NAMALWA (cell line): ENCODE measurements around the gene NNT.
"Not testable (repeated sequence)": the region's sequence is repeated elsewhere in the genome, so short reads cannot be mapped to it uniquely, and the experiment has no call there.

Experiments
- DNase-seq: peaks from one replicate; pipeline ENCODE4 v3.0.0-alpha.2; 2015; ENCODE audit warnings: low spot score

The NNT gene

DNA sequence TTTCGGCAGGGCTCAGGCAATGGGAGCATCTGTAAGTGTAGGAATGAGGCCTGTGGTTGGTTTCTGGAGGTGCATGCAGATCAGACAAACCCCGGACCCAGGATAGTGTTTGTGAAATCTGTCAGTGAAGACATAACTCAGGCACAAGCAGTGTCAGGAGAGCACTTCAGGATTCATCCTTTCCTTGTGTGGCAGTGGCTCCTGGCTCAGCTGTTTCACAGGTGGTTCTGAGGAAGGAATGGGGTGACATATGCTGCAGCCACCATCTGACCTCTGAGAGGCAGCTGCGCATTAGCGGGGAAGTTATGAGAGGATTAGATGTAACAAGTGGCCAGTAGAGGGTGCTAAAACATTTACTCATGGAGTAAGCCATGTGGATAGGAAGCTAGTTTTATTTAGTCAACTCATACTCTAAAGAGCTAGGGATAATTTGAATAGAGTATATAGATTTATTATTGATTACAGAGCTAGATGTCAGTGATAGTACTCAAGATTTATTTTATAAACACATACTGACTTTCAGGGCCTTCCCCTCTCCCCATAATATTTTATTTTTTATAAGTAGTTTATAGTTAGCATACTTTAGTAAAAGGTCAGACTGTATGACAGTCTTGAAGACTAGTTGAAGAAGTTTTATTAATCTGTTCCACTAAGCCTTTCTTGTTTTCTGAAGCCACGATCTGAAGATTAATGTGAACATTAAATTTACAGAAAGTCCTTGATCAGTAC lies 28.4 kb downstream of the NNT start:
- DNase-seq = peak; percentile 87

DNA sequence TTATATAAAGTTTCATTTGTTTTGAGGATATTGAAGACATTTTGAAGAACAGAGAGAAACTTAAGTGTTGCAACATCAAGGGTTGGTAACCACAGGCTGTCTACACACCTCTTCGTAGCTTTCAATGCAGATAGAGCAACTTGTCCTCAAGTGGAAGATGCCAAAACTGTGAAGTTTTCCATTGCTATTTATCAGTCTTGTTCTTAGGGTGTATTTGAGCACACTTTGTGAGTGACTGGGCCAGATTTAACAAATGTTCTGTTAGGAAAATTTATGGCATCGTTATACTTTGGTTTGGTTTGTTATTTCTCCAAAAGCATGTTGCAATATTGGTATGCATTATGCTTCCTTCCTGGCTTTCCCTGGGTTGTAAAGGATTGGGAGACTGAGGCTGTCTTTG lies 31.6 kb downstream of the NNT start:
- no peak for DNase-seq

- DNase-seq = no peak
These were observed 32.4 kb downstream of the NNT start for GRCh38 chr5:43635374-43635773.

DNA sequence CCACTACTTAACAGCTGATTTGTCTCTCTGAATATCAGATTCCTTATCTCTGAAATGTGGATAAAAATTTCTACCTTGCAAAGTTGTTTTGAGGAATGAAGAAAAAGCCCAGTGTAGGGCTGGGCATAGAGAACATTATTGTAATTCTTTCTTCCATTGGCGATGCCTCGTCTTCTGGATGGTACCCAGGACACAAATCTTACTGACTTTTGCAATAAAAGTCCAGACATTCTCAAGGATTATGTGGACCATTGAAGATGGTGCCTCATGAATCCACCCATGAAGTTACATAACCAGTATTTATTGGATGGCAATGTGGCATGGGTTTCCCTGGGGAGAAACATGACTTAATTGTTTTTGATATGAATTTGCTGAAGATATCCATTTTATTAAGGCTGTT lies 33.1 kb downstream of the NNT start:
- no peak for DNase-seq

GRCh38 chr5:43637416-43637815 lies 34.4 kb downstream of the NNT start:
- no peak for DNase-seq

DNA sequence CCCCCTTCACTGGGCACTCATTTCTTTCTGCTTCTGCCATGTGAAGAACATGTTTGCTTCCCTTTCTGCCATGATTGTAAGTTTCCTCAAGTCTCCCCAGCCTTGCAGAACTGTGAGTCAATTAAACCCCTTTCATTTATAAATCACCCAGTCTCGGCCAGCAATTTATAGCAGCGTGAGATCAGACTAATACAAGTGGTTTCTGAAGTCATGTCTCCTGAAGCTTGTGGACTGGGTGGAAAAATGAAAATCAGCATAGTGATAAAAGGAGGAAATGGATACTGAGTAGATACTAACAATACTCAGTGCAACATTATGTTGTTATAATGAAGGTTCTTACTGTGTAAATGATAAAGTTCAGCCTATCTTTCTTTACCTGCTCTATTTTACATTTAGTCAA lies 35.1 kb downstream of the NNT start:
- no peak for DNase-seq

- DNase-seq = no peak
These were observed 35.6 kb downstream of the NNT start for GRCh38 chr5:43638546-43638945.

DNA sequence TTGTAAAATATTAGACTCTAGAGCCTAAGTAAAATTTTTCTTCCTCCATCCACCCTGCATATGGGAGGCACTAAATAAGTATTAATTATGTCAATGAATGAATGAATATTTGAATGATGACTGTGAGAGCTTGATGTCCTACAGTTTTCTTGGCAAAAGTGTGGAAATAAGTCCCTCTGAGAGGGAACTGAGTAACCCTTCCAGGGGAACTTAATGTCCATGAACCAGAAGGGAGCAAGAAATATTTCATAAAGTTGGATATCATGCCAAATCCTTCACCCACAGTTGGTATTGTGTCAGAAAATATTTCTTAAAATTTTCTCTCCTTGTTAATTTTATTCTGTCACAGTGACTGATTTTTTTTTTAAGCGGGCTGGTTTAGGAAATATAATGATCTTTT lies 36.6 kb downstream of the NNT start:
- DNase-seq = no peak

DNA sequence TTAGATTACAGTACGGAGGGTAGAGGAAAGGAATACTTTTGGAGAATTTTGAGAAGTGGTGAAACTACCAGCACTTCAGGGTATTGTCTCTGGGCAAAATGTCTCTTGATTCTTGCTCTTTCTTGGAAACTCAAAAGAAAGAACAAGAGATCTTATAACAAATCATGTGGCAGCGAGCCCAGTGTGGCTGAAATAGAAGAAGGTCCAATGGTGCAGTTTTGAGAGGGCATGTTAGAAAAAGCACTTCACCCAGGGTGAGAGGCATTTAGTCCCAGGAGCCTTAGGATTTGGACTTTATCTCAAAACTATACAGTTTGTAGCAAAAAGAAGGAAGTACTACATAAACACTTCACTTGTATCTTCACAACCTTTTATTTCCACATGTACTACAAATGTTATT lies 39.4 kb downstream of the NNT start:
- no peak for DNase-seq

DNA sequence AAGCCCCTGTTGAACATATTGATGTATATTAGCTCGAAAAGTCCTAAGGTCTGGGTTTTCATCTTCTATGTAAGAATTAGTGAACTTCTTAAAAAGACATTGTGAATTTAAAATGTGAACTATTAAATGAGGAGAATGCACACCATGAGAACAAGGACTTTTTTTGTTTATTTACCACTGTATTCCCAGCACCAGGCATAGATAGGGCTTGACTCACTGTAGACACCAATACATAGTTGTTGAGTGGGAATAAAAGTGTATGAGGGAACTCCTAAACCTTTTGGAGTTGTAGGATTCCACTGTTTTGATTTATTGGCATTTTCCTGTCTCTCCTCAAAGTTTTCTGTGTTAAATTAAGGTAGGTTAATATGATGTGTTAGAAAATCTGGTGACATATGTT lies 40.3 kb downstream of the NNT start:
- DNase-seq = no peak

- no peak for DNase-seq
These were observed 40.8 kb downstream of the NNT start for GRCh38 chr5:43643750-43644149.

- DNase-seq = no peak
These were observed 44.0 kb downstream of the NNT start for GRCh38 chr5:43646992-43647391.

DNA sequence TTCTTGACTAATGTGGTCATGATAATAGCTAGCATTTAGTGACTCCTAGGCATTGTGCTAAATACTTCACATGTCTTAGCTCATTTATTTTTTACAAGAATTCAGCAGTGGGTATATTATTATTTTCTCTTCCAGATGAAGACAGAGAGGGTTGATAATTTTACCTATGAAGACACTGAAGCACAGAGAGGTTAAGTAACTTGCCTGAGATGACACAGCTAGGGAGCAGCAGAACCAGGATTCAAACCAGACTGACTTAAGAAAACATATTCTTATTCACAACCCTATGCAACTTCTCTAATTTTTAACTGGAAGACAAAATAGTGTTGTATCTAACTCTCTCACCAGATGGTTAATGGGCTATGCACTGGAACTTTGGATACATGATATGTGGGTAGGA lies 44.8 kb downstream of the NNT start:
- no peak for DNase-seq

- DNase-seq = no peak
These were observed 45.6 kb downstream of the NNT start for GRCh38 chr5:43648499-43649124.

GRCh38 chr5:43649256-43649655 lies 46.3 kb downstream of the NNT start:
- no peak for DNase-seq

DNA sequence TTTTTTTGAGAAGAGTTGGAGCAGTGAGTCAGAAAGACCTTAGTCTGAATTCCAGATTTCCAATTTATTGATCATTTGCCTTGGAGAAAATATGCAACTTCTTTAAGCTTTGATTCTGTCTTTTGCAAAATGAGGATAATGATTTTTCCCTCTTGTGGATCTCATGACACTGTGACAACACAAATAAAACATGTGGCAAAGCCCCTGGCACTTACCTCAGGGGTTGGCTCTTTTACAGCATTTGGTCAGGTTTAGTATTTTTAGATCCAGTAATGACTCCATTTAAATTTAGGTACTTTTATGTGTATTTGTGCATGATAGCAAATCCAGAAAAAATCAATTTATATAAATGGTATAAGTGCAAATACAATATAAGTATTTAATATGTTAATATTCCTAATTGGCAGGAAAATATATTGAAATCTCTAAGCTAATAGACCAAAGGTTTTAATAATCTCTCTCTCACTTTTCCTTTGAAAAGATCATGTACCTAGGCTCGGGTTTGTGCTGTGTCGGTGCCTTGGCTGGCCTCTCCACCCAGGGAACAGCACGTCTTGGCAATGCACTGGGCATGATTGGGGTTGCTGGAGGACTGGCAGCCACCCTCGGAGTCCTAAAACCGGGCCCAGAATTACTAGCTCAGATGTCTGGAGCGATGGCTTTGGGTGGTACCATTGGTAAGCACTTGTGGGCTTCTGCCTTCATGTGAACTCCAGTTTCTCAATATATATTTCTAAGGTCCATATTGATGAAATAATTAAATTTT lies 49.7 kb downstream of the NNT start:
- DNase-seq = no peak

GRCh38 chr5:43658509-43658908 lies 55.5 kb downstream of the NNT start:
- DNase-seq = no peak

DNA sequence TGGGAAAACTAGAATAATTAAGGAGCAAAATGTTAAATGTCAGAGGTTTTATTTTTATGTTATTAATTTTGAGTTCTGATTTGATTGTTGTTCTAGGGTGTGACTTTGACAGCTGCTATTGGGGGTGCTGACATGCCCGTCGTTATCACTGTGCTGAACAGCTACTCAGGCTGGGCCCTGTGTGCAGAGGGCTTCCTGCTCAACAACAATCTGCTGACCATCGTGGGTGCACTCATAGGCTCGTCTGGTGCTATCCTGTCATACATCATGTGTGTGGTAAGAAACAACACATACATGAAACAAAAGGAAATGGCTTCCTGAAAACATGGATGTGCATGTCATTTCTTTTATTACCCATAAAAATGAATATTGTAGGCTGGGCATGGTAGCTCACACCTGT lies 56.1 kb downstream of the NNT start:
- no peak for DNase-seq

GRCh38 chr5:43661102-43661501 lies 58.1 kb downstream of the NNT start:
- DNase-seq = peak; percentile 55

DNA sequence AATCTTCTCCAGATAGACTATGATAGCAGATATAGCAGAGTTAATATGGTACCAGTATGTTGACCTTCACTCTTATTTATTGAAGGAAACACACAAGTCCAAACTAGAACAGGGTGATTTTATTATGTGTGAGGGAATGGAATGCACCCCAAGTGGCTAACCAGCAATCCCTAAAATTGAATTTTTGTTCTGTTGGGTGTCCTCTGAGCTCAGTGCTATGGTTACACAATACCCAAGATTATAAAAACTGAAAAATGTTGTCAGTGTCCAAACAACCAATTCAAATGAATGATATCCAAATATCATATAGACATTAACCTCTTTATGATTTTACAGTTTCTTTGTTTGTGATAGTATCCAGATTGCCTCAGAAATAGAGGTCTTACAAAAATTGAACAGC lies 60.9 kb downstream of the NNT start:
- no peak for DNase-seq

- DNase-seq = no peak
These were observed 61.6 kb downstream of the NNT start for GRCh38 chr5:43664501-43665040.

- DNase-seq = not testable (repeated sequence)
These were observed 62.8 kb downstream of the NNT start for GRCh38 chr5:43665749-43666148.

- DNase-seq = not testable (repeated sequence)
These were observed 63.7 kb downstream of the NNT start for GRCh38 chr5:43666728-43667127.
